Measurements from ENCODE around the gene PPP3CA.
A peak's percentile ranks its signal among the peaks of the same experiment; 100 is the strongest.

Gene PPP3CA

DNA sequence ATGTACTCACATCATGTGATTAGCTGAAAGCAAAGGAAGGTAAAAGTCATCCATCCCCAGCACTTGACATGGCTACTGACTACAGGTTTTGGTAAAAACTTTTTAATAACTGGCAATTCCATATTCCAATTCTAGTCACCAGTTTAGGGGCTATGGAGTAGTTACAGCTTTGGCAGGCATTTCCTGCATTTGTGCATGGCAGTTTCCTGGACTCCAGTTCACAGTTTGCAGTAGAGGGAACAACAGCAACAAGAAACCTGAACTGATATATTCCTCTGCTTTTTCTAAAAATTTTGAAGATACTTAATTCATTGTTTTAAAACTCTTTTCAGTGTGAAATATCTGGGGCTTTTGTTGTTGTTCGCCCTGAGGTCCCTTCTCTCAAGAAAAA, 184.3 kb downstream of the PPP3CA start:
- H3K27me3 ChIP-seq (ENCODE audit: insufficient read depth, low read length) = no peaks in the 10 kb centered on the region
- peaks cover 7% of the 10 kb centered on the region for H3K4me1 ChIP-seq (ENCODE audit: control insufficient read depth, insufficient read depth, low read length, unreplicated experiment)
- peaks cover 6% of the 10 kb centered on the region for H3K79me2 ChIP-seq (ENCODE audit: control insufficient read depth, insufficient read depth, low read length, unreplicated experiment)
- no peaks in the 10 kb centered on the region for H3K36me3 ChIP-seq (ENCODE audit: insufficient read depth, low read length)
- H3K4me3 ChIP-seq (ENCODE audit: low read depth, low read length) = no peak overlapping the region
- no peak overlapping the region for H2AFZ ChIP-seq (ENCODE audit: low read length, unreplicated experiment)
- no peak overlapping the region for H3K27ac ChIP-seq (ENCODE audit: low read depth, low read length)

DNA sequence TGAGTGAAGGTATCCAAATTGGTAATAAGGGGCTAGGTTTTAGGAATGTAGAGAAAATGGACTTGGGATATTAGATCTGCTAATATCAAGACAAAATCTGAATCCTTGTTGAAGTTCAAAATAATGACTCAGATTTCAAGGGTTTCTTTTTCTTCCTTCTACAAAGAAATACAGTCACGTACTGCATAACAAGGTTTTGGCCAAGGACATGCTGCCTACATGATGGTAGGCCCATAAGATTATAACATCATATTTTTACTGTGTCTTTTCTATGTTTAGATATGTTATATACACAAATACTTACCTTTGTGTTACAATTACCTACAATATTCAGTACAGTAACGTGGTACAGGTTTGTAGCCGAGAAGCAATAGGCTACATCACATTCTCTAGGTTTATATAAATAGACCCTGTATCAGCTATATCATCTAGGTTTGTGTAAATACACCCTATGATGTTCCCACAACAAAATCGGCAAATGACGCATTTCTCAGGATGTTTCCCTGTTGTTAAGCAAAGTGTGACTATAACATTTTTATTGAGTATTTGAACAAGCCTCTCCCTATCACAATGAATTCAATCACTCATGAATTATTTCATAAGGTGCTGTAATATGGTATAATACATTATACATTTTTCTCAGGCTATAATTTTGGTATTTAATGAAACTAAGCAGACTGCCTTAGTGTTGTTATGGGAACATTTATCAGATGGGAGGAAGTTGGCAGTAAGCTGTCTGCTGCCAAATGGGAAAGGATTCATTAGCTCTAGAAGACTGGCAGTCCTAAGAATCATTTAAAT, 186.3 kb downstream of the PPP3CA start:
- peaks cover 7% of the 10 kb centered on the region for H3K79me2 ChIP-seq (ENCODE audit: control insufficient read depth, insufficient read depth, low read length, unreplicated experiment)
- H2AFZ ChIP-seq (ENCODE audit: low read length, unreplicated experiment) = no peak overlapping the region
- no peak overlapping the region for H3K27ac ChIP-seq (ENCODE audit: low read depth, low read length)
- H3K27me3 ChIP-seq (ENCODE audit: insufficient read depth, low read length) = no peaks in the 10 kb centered on the region
- H3K4me1 ChIP-seq (ENCODE audit: control insufficient read depth, insufficient read depth, low read length, unreplicated experiment) = peaks cover 27% of the 10 kb centered on the region
- no peaks in the 10 kb centered on the region for H3K36me3 ChIP-seq (ENCODE audit: insufficient read depth, low read length)
- no peak overlapping the region for H3K4me3 ChIP-seq (ENCODE audit: low read depth, low read length)

DNA sequence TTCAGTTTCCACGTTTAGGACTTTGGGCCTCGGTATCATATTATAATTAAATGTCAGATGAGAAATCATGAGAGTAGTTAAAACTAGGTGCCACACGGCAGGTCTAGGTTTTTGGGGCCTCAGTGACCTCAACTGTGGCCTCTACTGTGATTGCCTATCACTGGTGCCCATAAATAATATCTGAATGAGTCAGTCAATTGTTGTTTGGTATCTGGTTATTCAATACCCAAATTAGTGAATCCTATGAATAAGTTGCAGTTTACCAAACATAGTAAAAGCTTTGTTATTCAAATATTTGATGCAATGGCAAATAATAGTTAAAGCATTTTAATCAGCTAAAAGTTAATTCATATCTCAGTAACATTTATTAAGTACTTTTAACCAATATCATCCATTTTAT, 188.8 kb downstream of the PPP3CA start:
- peak overlapping the region; percentile 22 for H3K4me3 ChIP-seq (ENCODE audit: low read depth, low read length)
- H2AFZ ChIP-seq (ENCODE audit: low read length, unreplicated experiment) = no peak overlapping the region
- peaks cover 7% of the 10 kb centered on the region for H3K79me2 ChIP-seq (ENCODE audit: control insufficient read depth, insufficient read depth, low read length, unreplicated experiment)
- H3K27me3 ChIP-seq (ENCODE audit: insufficient read depth, low read length) = no peaks in the 10 kb centered on the region
- H3K4me1 ChIP-seq (ENCODE audit: control insufficient read depth, insufficient read depth, low read length, unreplicated experiment) = peaks cover 37% of the 10 kb centered on the region
- H3K36me3 ChIP-seq (ENCODE audit: insufficient read depth, low read length) = no peaks in the 10 kb centered on the region
- peak overlapping the region; percentile 53; the same call in 1 of the 2 replicates for H3K27ac ChIP-seq (ENCODE audit: low read depth, low read length)

DNA sequence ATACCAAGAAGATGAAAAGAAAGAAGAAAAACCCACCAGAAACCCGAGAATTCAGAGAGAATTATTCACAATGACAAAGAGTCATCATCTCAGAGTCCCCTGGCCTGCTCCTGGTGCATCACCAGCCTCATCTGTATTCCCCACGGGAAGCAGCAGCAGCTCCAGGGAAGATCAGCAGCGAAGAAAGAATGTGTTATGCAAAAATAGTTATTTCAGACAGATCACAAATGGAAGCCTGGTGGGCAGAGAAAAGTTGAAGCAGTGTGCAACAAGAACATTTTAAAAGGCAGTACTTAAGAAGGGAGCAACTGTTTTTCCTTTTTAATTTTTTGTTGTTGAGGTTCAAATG, 189.2 kb downstream of the PPP3CA start:
- H3K36me3 ChIP-seq (ENCODE audit: insufficient read depth, low read length) = no peaks in the 10 kb centered on the region
- peak overlapping the region; percentile 22 for H3K4me3 ChIP-seq (ENCODE audit: low read depth, low read length)
- H3K27me3 ChIP-seq (ENCODE audit: insufficient read depth, low read length) = no peaks in the 10 kb centered on the region
- H3K4me1 ChIP-seq (ENCODE audit: control insufficient read depth, insufficient read depth, low read length, unreplicated experiment) = peaks cover 37% of the 10 kb centered on the region
- peak overlapping the region; percentile 53 for H3K27ac ChIP-seq (ENCODE audit: low read depth, low read length)
- no peak overlapping the region for H2AFZ ChIP-seq (ENCODE audit: low read length, unreplicated experiment)
- H3K79me2 ChIP-seq (ENCODE audit: control insufficient read depth, insufficient read depth, low read length, unreplicated experiment) = peaks cover 5% of the 10 kb centered on the region

DNA sequence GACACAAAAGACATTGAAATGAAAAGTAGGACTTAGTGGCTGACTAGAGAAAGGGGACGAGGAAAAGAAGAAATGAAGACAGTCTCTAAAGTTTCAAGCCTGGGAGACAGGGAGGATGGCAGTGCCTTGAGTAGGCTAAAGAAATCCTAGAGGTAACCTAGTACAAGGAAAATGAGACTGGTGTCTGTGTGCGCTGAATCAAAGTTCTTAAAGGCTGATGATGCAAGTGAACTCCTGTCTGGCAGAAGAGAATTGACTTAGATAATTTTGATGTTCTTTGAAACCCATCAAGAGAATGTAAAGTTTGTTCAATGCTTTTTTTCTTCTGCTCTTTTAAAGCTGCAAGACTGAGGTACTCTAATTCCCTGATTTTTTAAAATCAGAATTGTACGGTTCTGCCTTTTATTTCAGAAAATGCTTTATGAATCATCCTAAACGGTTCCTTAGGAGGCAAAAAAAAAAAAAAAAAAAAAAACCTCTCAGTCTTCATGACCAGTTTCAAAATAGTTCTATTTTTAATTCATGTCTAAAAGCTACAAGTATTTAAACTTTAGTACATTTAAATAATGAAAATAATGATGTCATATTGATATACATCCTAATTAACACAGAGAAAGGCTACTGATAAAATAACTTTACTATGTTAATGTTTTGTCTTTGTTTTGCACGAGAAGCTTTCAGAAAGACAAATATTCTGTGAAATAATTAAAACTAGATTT, 189.8 kb downstream of the PPP3CA start:
- peak overlapping the region; percentile 53 for H3K27ac ChIP-seq (ENCODE audit: low read depth, low read length)
- H3K36me3 ChIP-seq (ENCODE audit: insufficient read depth, low read length) = no peaks in the 10 kb centered on the region
- H3K4me3 ChIP-seq (ENCODE audit: low read depth, low read length) = peak overlapping the region; percentile 22
- no peak overlapping the region for H2AFZ ChIP-seq (ENCODE audit: low read length, unreplicated experiment)
- no peaks in the 10 kb centered on the region for H3K27me3 ChIP-seq (ENCODE audit: insufficient read depth, low read length)
- H3K4me1 ChIP-seq (ENCODE audit: control insufficient read depth, insufficient read depth, low read length, unreplicated experiment) = peaks cover 37% of the 10 kb centered on the region
- peaks cover 8% of the 10 kb centered on the region for H3K79me2 ChIP-seq (ENCODE audit: control insufficient read depth, insufficient read depth, low read length, unreplicated experiment)

DNA sequence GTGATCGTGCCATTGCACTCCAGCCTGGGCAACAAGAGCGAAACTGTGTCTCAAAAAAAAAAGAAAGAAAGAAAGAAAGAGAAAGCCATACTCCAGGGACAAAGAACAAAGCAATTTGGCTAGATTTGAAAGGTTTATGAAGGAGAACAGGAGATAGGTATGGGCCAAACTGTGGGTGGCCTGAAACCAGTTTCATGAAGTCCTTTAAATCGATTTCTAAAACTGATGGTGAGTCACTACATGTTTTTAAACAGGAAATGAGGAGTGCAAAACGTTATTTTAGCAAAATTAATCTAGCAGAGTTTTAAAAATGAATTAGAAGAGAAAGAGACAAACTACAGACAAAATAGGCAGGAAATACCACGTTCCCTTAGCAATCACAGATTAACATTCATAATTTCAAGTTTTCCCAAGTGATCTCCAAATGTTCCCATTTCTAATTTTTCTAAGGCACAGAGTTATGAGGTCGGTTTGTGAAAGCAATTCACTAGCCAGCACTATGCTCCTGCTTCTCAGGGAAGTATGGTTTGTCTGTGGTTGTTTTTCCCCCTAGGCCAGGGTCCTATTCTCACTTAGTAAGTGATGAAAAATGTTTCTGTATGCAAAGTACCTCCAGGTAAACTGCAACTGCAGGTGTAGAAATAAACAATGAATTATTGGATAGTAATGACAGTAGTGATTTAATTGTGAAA, 190.6 kb downstream of the PPP3CA start:
- Histone ChIP-seq H3K4me3 (ENCODE audit: low read depth, low read length) (peak overlapping the region; percentile 22), H3K4me1 (ENCODE audit: control insufficient read depth, insufficient read depth, low read length, unreplicated experiment) (peaks cover 37% of the 10 kb centered on the region), H3K27ac (ENCODE audit: low read depth, low read length) (peak overlapping the region; percentile 53), H3K79me2 (ENCODE audit: control insufficient read depth, insufficient read depth, low read length, unreplicated experiment) (peaks cover 11% of the 10 kb centered on the region), H2AFZ (ENCODE audit: low read length, unreplicated experiment) (peak overlapping the region; percentile 10), H3K27me3 (ENCODE audit: insufficient read depth, low read length) (no peaks in the 10 kb centered on the region), H3K36me3 (ENCODE audit: insufficient read depth, low read length) (no peaks in the 10 kb centered on the region)

DNA sequence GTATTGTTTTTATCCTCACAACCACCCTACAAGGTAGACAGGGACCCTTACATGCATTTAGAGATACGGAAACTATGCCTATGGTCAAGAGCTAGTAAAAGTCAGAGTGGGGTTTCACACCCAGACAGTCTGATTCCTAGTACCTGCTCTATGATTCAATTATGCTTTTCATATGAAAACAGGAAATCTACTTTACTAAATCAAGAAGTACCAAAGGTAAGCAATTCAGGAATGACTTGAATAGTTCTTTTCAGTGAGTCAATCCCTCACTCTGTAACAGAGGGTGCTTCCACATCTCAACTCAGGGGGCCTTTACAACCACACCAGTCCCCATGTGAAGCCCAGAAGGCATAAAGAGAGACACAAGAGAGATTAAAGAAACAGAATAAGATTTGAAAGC, 191.4 kb downstream of the PPP3CA start:
- Histone ChIP-seq H2AFZ (ENCODE audit: low read length, unreplicated experiment) (no peak overlapping the region), H3K27ac (ENCODE audit: low read depth, low read length) (peak overlapping the region; percentile 20; the same call in 1 of the 2 replicates), H3K79me2 (ENCODE audit: control insufficient read depth, insufficient read depth, low read length, unreplicated experiment) (peaks cover 11% of the 10 kb centered on the region), H3K27me3 (ENCODE audit: insufficient read depth, low read length) (no peaks in the 10 kb centered on the region), H3K4me1 (ENCODE audit: control insufficient read depth, insufficient read depth, low read length, unreplicated experiment) (peaks cover 37% of the 10 kb centered on the region), H3K4me3 (ENCODE audit: low read depth, low read length) (no peak overlapping the region), H3K36me3 (ENCODE audit: insufficient read depth, low read length) (no peaks in the 10 kb centered on the region)

DNA sequence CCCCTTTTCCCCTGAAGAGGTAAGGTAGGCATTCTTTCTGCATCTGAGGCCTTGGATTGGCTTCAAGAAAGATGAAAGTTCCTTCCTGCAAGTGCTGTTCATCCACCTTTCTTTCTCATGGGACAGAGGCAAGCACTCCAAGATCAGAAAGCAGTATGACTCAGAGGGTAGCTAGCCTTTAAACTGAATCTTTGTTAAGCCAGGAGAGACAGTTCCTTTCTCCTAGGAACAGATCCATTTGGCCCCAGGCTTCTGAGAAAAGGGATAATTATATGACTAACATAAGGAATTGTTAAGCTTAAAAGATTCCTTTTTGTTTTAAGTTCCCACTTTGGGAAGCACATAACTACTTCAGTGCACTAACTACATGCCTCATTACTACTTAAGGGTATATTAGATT, 192.0 kb downstream of the PPP3CA start:
- Histone ChIP-seq H2AFZ (ENCODE audit: low read length, unreplicated experiment) (no peak overlapping the region), H3K4me3 (ENCODE audit: low read depth, low read length) (no peak overlapping the region), H3K27me3 (ENCODE audit: insufficient read depth, low read length) (no peaks in the 10 kb centered on the region), H3K79me2 (ENCODE audit: control insufficient read depth, insufficient read depth, low read length, unreplicated experiment) (peaks cover 11% of the 10 kb centered on the region), H3K4me1 (ENCODE audit: control insufficient read depth, insufficient read depth, low read length, unreplicated experiment) (peaks cover 37% of the 10 kb centered on the region), H3K27ac (ENCODE audit: low read depth, low read length) (peak overlapping the region; percentile 20; the same call in 1 of the 2 replicates), H3K36me3 (ENCODE audit: insufficient read depth, low read length) (no peaks in the 10 kb centered on the region)

DNA sequence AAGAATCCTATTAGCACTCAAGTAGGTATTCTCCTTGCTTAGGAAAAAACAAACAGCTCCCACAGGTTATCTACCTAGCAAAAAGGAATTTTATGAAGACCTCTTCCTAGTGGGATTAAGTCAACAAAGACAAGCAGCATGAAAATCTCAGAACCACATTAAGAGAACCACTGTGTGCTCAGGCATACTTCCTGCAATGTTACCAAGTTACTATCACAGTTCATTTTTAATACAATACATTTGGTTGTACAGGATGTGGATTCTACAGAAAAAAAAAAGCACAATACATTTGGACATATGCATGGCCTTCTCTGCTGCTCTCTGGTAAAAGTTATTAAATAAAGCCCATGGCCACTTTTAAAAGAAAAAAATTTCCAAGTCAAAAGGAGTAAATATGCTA, 193.7 kb downstream of the PPP3CA start:
- Histone ChIP-seq H3K79me2 (ENCODE audit: control insufficient read depth, insufficient read depth, low read length, unreplicated experiment) (peaks cover 11% of the 10 kb centered on the region), H3K36me3 (ENCODE audit: insufficient read depth, low read length) (no peaks in the 10 kb centered on the region), H3K4me1 (ENCODE audit: control insufficient read depth, insufficient read depth, low read length, unreplicated experiment) (peaks cover 36% of the 10 kb centered on the region), H3K4me3 (ENCODE audit: low read depth, low read length) (no peak overlapping the region), H2AFZ (ENCODE audit: low read length, unreplicated experiment) (no peak overlapping the region), H3K27ac (ENCODE audit: low read depth, low read length) (no peak overlapping the region), H3K27me3 (ENCODE audit: insufficient read depth, low read length) (no peaks in the 10 kb centered on the region)

DNA sequence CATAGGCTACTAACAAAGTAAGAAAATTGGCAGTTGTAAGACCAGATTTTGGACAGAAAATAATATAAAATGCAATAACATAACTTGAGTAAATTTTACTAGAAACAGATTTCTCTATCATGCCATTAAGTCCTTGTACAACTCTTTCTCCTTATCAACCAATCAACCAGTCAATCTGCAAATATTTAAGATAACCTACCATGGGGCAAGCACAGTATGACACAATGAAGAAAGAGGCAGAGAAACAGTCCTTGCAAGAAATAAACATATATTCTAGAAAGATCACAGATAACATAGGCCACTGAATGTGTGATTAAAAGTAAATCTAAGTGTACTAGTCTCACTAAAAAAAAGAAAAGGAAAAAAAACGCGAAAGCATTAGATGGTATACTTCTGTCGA, 194.8 kb downstream of the PPP3CA start:
- Histone ChIP-seq H3K79me2 (ENCODE audit: control insufficient read depth, insufficient read depth, low read length, unreplicated experiment) (peaks cover 11% of the 10 kb centered on the region), H3K36me3 (ENCODE audit: insufficient read depth, low read length) (no peaks in the 10 kb centered on the region)

More for the DNA sequence above, 194.8 kb downstream of the PPP3CA start:
- Histone ChIP-seq H3K27me3 (ENCODE audit: insufficient read depth, low read length) (no peaks in the 10 kb centered on the region), H3K27ac (ENCODE audit: low read depth, low read length) (no peak overlapping the region), H2AFZ (ENCODE audit: low read length, unreplicated experiment) (no peak overlapping the region), H3K4me1 (ENCODE audit: control insufficient read depth, insufficient read depth, low read length, unreplicated experiment) (peaks cover 25% of the 10 kb centered on the region), H3K4me3 (ENCODE audit: low read depth, low read length) (no peak overlapping the region)
